Measurements from ENCODE around the gene GDF7. TPM values are rescaled to one million over a fixed set of nuclear protein-coding genes. Genes with fewer than 3 reads are reported as not detected.
"Not testable (repeated sequence)": the region's sequence is repeated elsewhere in the genome, so short reads cannot be mapped to it uniquely, and the experiment has no call there.

Gene GDF7
- total and polyA plus RNA-seq, 2 of the 8 experiments (the other 6 are each of a cell fraction or from before 2014, with no cell fraction given): 0.04 to 0.06 TPM

DNA sequence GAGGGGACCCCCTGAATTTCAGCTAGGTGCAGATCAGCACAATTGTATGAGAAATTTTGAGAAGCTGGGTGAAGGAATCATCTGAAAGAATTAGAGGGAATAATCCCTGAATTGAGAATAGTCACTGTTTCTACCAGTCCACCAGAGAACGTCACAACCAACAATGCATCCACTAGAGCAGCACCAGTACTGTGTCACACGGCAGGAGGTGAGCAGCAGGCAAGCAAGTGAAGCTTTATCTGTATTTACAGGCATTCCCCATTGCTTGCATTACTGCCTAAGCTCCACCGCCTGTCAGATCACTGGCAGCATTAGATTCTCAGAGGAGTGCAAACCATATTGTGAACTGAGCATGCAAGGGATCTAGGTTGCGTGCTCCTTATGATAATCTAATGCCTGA is 40.7 kb downstream of the GDF7 start (continued):
- TF ChIP-seq SP4 (IDR thresholded peaks at IDR 0.05; ENCODE audit: low read length) (no peak), BRCA1 (IDR thresholded peaks at IDR 0.05; ENCODE audit: low read depth, low read length) (no peak), HDAC6 (IDR thresholded peaks at IDR 0.05; ENCODE audit: low read depth, low read length) (no peak), TAF1 (IDR thresholded peaks at IDR 0.05; ENCODE audit: low read depth, low read length) (no peak)
- TF ChIP-seq, protein P1, sequence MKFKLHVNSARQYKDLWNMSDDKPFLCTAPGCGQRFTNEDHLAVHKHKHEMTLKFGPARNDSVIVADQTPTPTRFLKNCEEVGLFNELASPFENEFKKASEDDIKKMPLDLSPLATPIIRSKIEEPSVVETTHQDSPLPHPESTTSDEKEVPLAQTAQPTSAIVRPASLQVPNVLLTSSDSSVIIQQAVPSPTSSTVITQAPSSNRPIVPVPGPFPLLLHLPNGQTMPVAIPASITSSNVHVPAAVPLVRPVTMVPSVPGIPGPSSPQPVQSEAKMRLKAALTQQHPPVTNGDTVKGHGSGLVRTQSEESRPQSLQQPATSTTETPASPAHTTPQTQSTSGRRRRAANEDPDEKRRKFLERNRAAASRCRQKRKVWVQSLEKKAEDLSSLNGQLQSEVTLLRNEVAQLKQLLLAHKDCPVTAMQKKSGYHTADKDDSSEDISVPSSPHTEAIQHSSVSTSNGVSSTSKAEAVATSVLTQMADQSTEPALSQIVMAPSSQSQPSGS (IDR thresholded peaks at IDR 0.05; ENCODE audit: low read length): no peak

DNA sequence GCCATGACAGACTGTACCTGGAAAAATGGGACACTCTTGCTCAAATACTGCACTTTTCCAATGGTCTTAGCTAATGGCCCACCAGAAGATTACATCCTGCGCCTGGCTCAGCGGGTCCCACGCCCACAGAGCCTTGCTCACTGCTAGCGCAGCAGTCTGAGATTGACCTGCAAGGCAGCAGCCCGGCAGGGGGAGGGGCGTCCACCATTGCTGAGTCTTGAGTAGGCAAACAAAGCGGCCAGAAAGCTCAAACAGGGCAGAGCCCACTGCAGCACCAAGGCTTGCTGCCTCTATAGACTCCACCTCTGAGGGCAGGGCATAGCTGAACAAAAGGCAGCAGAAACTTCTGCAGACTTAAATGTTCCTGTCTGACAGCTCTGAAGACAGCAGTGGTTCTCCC is 44.7 kb downstream of the GDF7 start:
- H2BK120ac ChIP-seq (replicated peaks; ENCODE audit: low read depth, low read length); H3K9ac ChIP-seq (replicated peaks in 1 of 4; ENCODE audit: extremely low read depth in 1 of 4, low read depth in 3 of 4, low read length in 3 of 4); H4K8ac ChIP-seq (ENCODE audit: extremely low read depth, insufficient read depth, low read length); H4K91ac ChIP-seq (replicated peaks; ENCODE audit: insufficient read length, low read length); H4K20me1 ChIP-seq (replicated peaks in 1 of 2; ENCODE audit: control insufficient read depth in 1 of 2, insufficient read depth in 2 of 2, low read length in 2 of 2); H3K23ac ChIP-seq (ENCODE audit: insufficient read length); H2BK12ac ChIP-seq (ENCODE audit: low read depth, low read length); H3K4me3 ChIP-seq (ENCODE audit: extremely low read depth in 1 of 4, insufficient read depth in 2 of 4, low read depth in 3 of 4, low read length in 4 of 4); DNase-seq (ENCODE audit: low read depth in 1 of 2, low spot score in 2 of 2); H3K23me2 ChIP-seq (ENCODE audit: low read depth, low read length); H4K5ac ChIP-seq (ENCODE audit: insufficient read length, low read depth, low read length); H3K9me3 ChIP-seq (ENCODE audit: insufficient read depth in 2 of 2, low read depth in 1 of 2, low read length in 1 of 2); H3K79me2 ChIP-seq (ENCODE audit: control insufficient read depth in 1 of 2, insufficient read depth in 2 of 2, low read length in 2 of 2); H2BK15ac ChIP-seq (ENCODE audit: low read length); H3K4ac ChIP-seq (replicated peaks; ENCODE audit: insufficient read length, low read depth, low read length); H3K4me1 ChIP-seq (replicated peaks in 1 of 4; ENCODE audit: control insufficient read depth in 3 of 4, insufficient read depth in 4 of 4, low read length in 3 of 4); H2AFZ ChIP-seq (ENCODE audit: low read length); H3K79me1 ChIP-seq (ENCODE audit: low read depth, low read length); H2BK20ac ChIP-seq (ENCODE audit: low read length); H2BK5ac ChIP-seq (ENCODE audit: low read depth, low read length); POLR2A ChIA-PET (ENCODE audit: partially characterized antibody); H3K27ac ChIP-seq (ENCODE audit: low read depth, low read length); FAIRE-seq; H3K18ac ChIP-seq (ENCODE audit: extremely low read depth, low read length); H3K56ac ChIP-seq (replicated peaks; ENCODE audit: insufficient read length, low read depth, low read length); H2AK5ac ChIP-seq (ENCODE audit: low read depth, low read length); H3K27me3 ChIP-seq (replicated peaks in 1 of 4; ENCODE audit: control insufficient read depth in 3 of 4, extremely low read depth in 1 of 4, insufficient read depth in 3 of 4, low read length in 3 of 4); H3K4me2 ChIP-seq (ENCODE audit: insufficient read depth in 1 of 2, low read depth in 2 of 2, low read length in 2 of 2); H3K14ac ChIP-seq (ENCODE audit: insufficient read length); H3K36me3 ChIP-seq (ENCODE audit: control insufficient read depth in 2 of 4, insufficient read depth in 4 of 4, low read length in 3 of 4): not testable (repeated sequence)
- 95% methylated on average over 7 of the region's 7 CpGs; no CpG with 5 or more reads in 1 of the 2 experiments for WGBS, 2 experiments (ENCODE audit: extremely low coverage in 1 of 2, insufficient coverage in 1 of 2, insufficient read length in 1 of 2, insufficient replicate concordance in 2 of 2, low coverage in 1 of 2, low lambda C conversion rate in 2 of 2, missing lambda C conversion rate in 1 of 2)
- CTCF ChIA-PET (ENCODE audit: partially characterized antibody): interaction anchor here (1.4 kb wide), 2 partner anchors 50 to 251 kb away, joined by 4 to 5 read pairs; no protein-coding TSS in a partner anchor

Measured in H1 (cell line).